Activated T-cell treated with anti-CD3 and anti-CD28 coated beads for 48 hours (primary cell): Measurements from ENCODE around the gene DDX56.
A peak's percentile ranks its signal among the peaks of the same experiment; 100 is the strongest.
"Not testable (repeated sequence)": the region's sequence is repeated elsewhere in the genome, so short reads cannot be mapped to it uniquely, and the experiment has no call there.

ENCODE experiments used
- DNase-seq: peaks from one replicate; pipeline ENCODE4 v3.0.0-alpha.2; 2020; ENCODE audit warnings: low read depth

The DDX56 gene

GRCh38 chr7:44597181-44597580, 23.5 kb upstream of the DDX56 start:
- not testable (repeated sequence) for DNase-seq

- DNase-seq, result no peak
Measured at GRCh38 chr7:44595934-44596635, 22.4 kb upstream of the DDX56 start.

- DNase-seq, result no peak
Measured at GRCh38 chr7:44590910-44591309, 17.2 kb upstream of the DDX56 start.

- DNase-seq, result no peak
Measured at GRCh38 chr7:44587843-44588711, 14.4 kb upstream of the DDX56 start.

GRCh38 chr7:44583146-44583865, 9.6 kb upstream of the DDX56 start:
- DNase-seq, result no peak

- DNase-seq, result peak; percentile 100
Measured at GRCh38 chr7:44581879-44582603, 8.3 kb upstream of the DDX56 start, which contains the start of gene TMED4. TSS of gene TMED4 (minus strand) at chr7:44582231. CDS start at chr7:44582206, 25 bp downstream.

- DNase-seq, result peak; percentile 46
Measured at GRCh38 chr7:44580945-44581878, 7.5 kb upstream of the DDX56 start.

GRCh38 chr7:44576228-44576627, 2.5 kb upstream of the DDX56 start:
- DNase-seq, result no peak

- DNase-seq, result no peak
Measured at GRCh38 chr7:44575054-44575453, 1.3 kb upstream of the DDX56 start.

- no peak for DNase-seq
Measured at GRCh38 chr7:44574287-44574872, 672 bp upstream of the DDX56 start.

- DNase-seq, result no peak
Measured at GRCh38 chr7:44572771-44573170, 937 bp downstream of the DDX56 start.

- DNase-seq, result no peak
Measured at GRCh38 chr7:44569959-44570358, 3.7 kb downstream of the DDX56 start.

- no peak for DNase-seq
Measured at GRCh38 chr7:44568771-44569560, 4.7 kb downstream of the DDX56 start.

- DNase-seq, result no peak
Measured at GRCh38 chr7:44567884-44568283, 5.8 kb downstream of the DDX56 start.

GRCh38 chr7:44566680-44567079, 7.0 kb downstream of the DDX56 start:
- no peak for DNase-seq

- DNase-seq, result no peak
Measured at GRCh38 chr7:44565795-44566559, 7.7 kb downstream of the DDX56 start.

- DNase-seq, result peak; percentile 57
Measured at GRCh38 chr7:44565097-44565794, 8.5 kb downstream of the DDX56 start.

GRCh38 chr7:44564606-44565005, 9.1 kb downstream of the DDX56 start:
- DNase-seq, result no peak
